ENCODE data around the gene BRIX1.
"Not testable (repeated sequence)": the region's sequence is repeated elsewhere in the genome, so short reads cannot be mapped to it uniquely, and the experiment has no call there.

Gene BRIX1

GRCh38 chr5:34897646-34898045 is 17.9 kb upstream of the BRIX1 start:
- FAIRE-seq (no peak), DNase-seq (ENCODE audit: insufficient read length, low spot score) (no peak)
- no peak for TF ChIP-seq POLR2A (IDR thresholded peaks at IDR 0.05; ENCODE audit: low read depth, low read length)

GRCh38 chr5:34898258-34898895 is 17.1 kb upstream of the BRIX1 start:
- FAIRE-seq: peak; percentile 97
- TF ChIP-seq POLR2A (IDR thresholded peaks at IDR 0.05; ENCODE audit: low read depth, low read length): no peak
- DNase-seq (ENCODE audit: insufficient read length, low spot score): peak; percentile 35

- FAIRE-seq (no peak), DNase-seq (ENCODE audit: insufficient read length, low spot score) (no peak)
- TF ChIP-seq POLR2A (IDR thresholded peaks at IDR 0.05; ENCODE audit: low read depth, low read length): no peak
Observed at GRCh38 chr5:34899066-34899465, 16.4 kb upstream of the BRIX1 start.

GRCh38 chr5:34900652-34901051 is 14.9 kb upstream of the BRIX1 start:
- no peak for DNase-seq (ENCODE audit: insufficient read length, low spot score)
- FAIRE-seq: no peak
- TF ChIP-seq POLR2A (IDR thresholded peaks at IDR 0.05; ENCODE audit: low read depth, low read length): no peak

- DNase-seq (ENCODE audit: insufficient read length, low spot score): no peak
- no peak for TF ChIP-seq POLR2A (IDR thresholded peaks at IDR 0.05; ENCODE audit: low read depth, low read length)
- FAIRE-seq: no peak
Observed at GRCh38 chr5:34903260-34903659, 12.3 kb upstream of the BRIX1 start.

GRCh38 chr5:34905564-34905963 is 9.9 kb upstream of the BRIX1 start:
- FAIRE-seq (no peak), DNase-seq (ENCODE audit: insufficient read length, low spot score) (no peak)
- TF ChIP-seq POLR2A (IDR thresholded peaks at IDR 0.05; ENCODE audit: low read depth, low read length): no peak

GRCh38 chr5:34913072-34913471 is 2.4 kb upstream of the BRIX1 start:
- DNase-seq (ENCODE audit: insufficient read length, low spot score) (no peak), FAIRE-seq (no peak)
- no peak for TF ChIP-seq POLR2A (IDR thresholded peaks at IDR 0.05; ENCODE audit: low read depth, low read length)

- TF ChIP-seq POLR2A (IDR thresholded peaks at IDR 0.05; ENCODE audit: low read depth, low read length): no peak
- DNase-seq (ENCODE audit: insufficient read length, low spot score) (no peak), FAIRE-seq (peak; percentile 30)
Observed at GRCh38 chr5:34914671-34915138, 806 bp upstream of the BRIX1 start.

GRCh38 chr5:34915856-34916192 is 313 bp downstream of the BRIX1 start:
- TF ChIP-seq POLR2A (IDR thresholded peaks at IDR 0.05; ENCODE audit: low read depth, low read length): no peak
- no peak for FAIRE-seq
- no peak for DNase-seq (ENCODE audit: insufficient read length, low spot score)

GRCh38 chr5:34916518-34916917 is 1.0 kb downstream of the BRIX1 start:
- FAIRE-seq (peak; percentile 15), DNase-seq (ENCODE audit: insufficient read length, low spot score) (no peak)
- TF ChIP-seq POLR2A (IDR thresholded peaks at IDR 0.05; ENCODE audit: low read depth, low read length): no peak

- DNase-seq (ENCODE audit: insufficient read length, low spot score) (no peak), FAIRE-seq (no peak)
- TF ChIP-seq POLR2A (IDR thresholded peaks at IDR 0.05; ENCODE audit: low read depth, low read length): no peak
Observed at GRCh38 chr5:34918025-34918424, 2.5 kb downstream of the BRIX1 start.

GRCh38 chr5:34919077-34919476 is 3.6 kb downstream of the BRIX1 start:
- FAIRE-seq: no peak
- no peak for TF ChIP-seq POLR2A (IDR thresholded peaks at IDR 0.05; ENCODE audit: low read depth, low read length)
- no peak for DNase-seq (ENCODE audit: insufficient read length, low spot score)

GRCh38 chr5:34923256-34923655 is 7.7 kb downstream of the BRIX1 start:
- not testable (repeated sequence) for DNase-seq (ENCODE audit: insufficient read length, low spot score); FAIRE-seq

GRCh38 chr5:34923694-34924461 is 8.4 kb downstream of the BRIX1 start:
- no peak for TF ChIP-seq POLR2A (IDR thresholded peaks at IDR 0.05; ENCODE audit: low read depth, low read length)
- peak; percentile 100 for FAIRE-seq
- peak; percentile 78 for DNase-seq (ENCODE audit: insufficient read length, low spot score)

- TF ChIP-seq POLR2A (IDR thresholded peaks at IDR 0.05; ENCODE audit: low read depth, low read length): no peak
- FAIRE-seq (no peak), DNase-seq (ENCODE audit: insufficient read length, low spot score) (no peak)
Observed at GRCh38 chr5:34924462-34924765, 8.9 kb downstream of the BRIX1 start.

Data from H54 (cell line).